Measurements from ENCODE around the gene STARD6. TPM values are rescaled to one million over a fixed set of nuclear protein-coding genes. Genes with fewer than 3 reads are reported as not detected.

Gene STARD6
- total and polyA plus RNA-seq, 10 of the 15 experiments (the other 5 are each of a cell fraction or from before 2014, with no cell fraction given) = 0.10 to 0.84 (median 0.34) TPM; not detected in 3

- Histone ChIP-seq H3K4me1 (ENCODE audit: control insufficient read depth, insufficient read depth, low read length) (peaks cover 28% of the 10 kb centered on the region), H2AFZ (ENCODE audit: control insufficient read depth, low read depth, low read length) (no peak overlapping the region), H3K27ac (ENCODE audit: control insufficient read depth, insufficient read depth) (no peak overlapping the region), H3K36me3 (ENCODE audit: control insufficient read depth in 2 of 2, insufficient read depth in 2 of 2, low read length in 1 of 2) (peaks cover 0 to 14% of the 10 kb centered on the region in 2 experiments; a peak in 2 of 4 replicates), H4K20me1 (ENCODE audit: control insufficient read depth, insufficient read depth) (no peaks in the 10 kb centered on the region), H3K27me3 (replicated peaks in 1 of 2; ENCODE audit: control insufficient read depth in 2 of 2, insufficient read depth in 2 of 2, low read length in 1 of 2) (no peaks in the 10 kb centered on the region), H3K79me2 (ENCODE audit: control insufficient read depth, insufficient read depth, low read length) (no peaks in the 10 kb centered on the region), H3K4me3 (no peak overlapping the region), H3K4me2 (ENCODE audit: control insufficient read depth, insufficient read depth) (no peak overlapping the region), H3K9me3 (replicated peaks; ENCODE audit: control insufficient read depth, insufficient read depth, low read length) (no peaks in the 10 kb centered on the region; the same call in 1 of the 3 replicates), H3K9ac (ENCODE audit: control insufficient read depth, insufficient read depth, low read length) (no peak overlapping the region)
- ChIA-PET RAD21 (ENCODE audit: unreplicated experiment) (interaction anchor here (0.8 kb wide), 2 partner anchors 59 to 160 kb away, joined by 3 read pairs; no protein-coding TSS in a partner anchor), POLR2A (interaction anchor here (1.0 kb wide), 1 partner anchor 59 kb away, joined by 3 read pairs; no protein-coding TSS in a partner anchor), SMC1A (ENCODE audit: uncharacterized antibody, unreplicated experiment) (interaction anchor here (1.0 to 2.6 kb wide), 5 partner anchors 9 to 160 kb away, joined by 3 to 13 read pairs (median 4); partner anchors contain the start of genes MBD2 and POLI), CTCF (interaction anchor here (0.7 to 1.6 kb wide), 3 partner anchors 9 to 95 kb away, joined by 3 to 10 read pairs (median 3); partner anchors contain the start of gene MBD2)
- intact Hi-C loops (cut with micrococcal nuclease; ENCODE audit: unreplicated experiment) = no loop called here
- no TSS peak for BruUV-seq (replicated peaks)
- 98% methylated on average over 5 of the region's 5 CpGs for WGBS (ENCODE audit: insufficient coverage, insufficient replicate concordance, low lambda C conversion rate, missing lambda C conversion rate)
- FAIRE-seq = no peak
- DNase-seq (ENCODE audit: low read depth, low spot score) = no peak
- no peak for ATAC-seq
- in situ Hi-C loops (cut with MboI) = no loop called here
- no peak for TF ChIP-seq ZBTB33 (IDR thresholded peaks at IDR 0.05)
- TF ChIP-seq SMAD5 (IDR thresholded peaks at IDR 0.05; ENCODE audit: low read depth) = no peak
- no peak for TF ChIP-seq POLR2A (IDR thresholded peaks at IDR 0.05; ENCODE audit: low read depth, low read length)
- no peak for TF ChIP-seq ZNF207 (IDR thresholded peaks at IDR 0.05; ENCODE audit: borderline replicate concordance)
- TF ChIP-seq CHD2 (IDR thresholded peaks at IDR 0.05; ENCODE audit: borderline replicate concordance, low read depth, low read length) = no peak
- no peak for TF ChIP-seq MTA2 (IDR thresholded peaks at IDR 0.05; ENCODE audit: low read depth)
- no peak for TF ChIP-seq REST (IDR thresholded peaks at IDR 0.05; ENCODE audit: low read depth, low read length)
- TF ChIP-seq NRF1 (conservative IDR thresholded peaks at IDR 0.05; ENCODE audit: low read depth, low read length) = no peak
- TF ChIP-seq ATF3 (IDR thresholded peaks at IDR 0.05; ENCODE audit: borderline replicate concordance, extremely low read depth, low read depth, low read length) = no peak
- TF ChIP-seq NKRF (conservative IDR thresholded peaks at IDR 0.05) = no peak
- TF ChIP-seq CREM (IDR thresholded peaks at IDR 0.05; ENCODE audit: low read depth) = no peak
- TF ChIP-seq SUPT20H (IDR thresholded peaks at IDR 0.05; ENCODE audit: borderline replicate concordance, control insufficient read depth, low read depth, low read length) = no peak
- TF ChIP-seq HDAC6 (IDR thresholded peaks at IDR 0.05; ENCODE audit: unreplicated experiment) = no peak
- no peak for TF ChIP-seq ESRRA (IDR thresholded peaks at IDR 0.05; ENCODE audit: low read length)
- TF ChIP-seq SPI1 (IDR thresholded peaks at IDR 0.05; ENCODE audit: borderline replicate concordance, insufficient read depth, low read depth, low read length) = no peak
- no peak for TF ChIP-seq SRF (IDR thresholded peaks at IDR 0.05; ENCODE audit: low read depth in 2 of 2, low read length in 2 of 2)
Observed at GRCh38 chr18:54279477-54280219, 78.0 kb downstream of the STARD6 start.

Data from GM12878 (cell line).